ENCODE measurements around the gene CAPZA1.

Gene CAPZA1

GRCh38 chr1:112710159-112710558 is 90.5 kb downstream of the CAPZA1 start:
- no peak overlapping the region for H3K4me3 ChIP-seq (replicated peaks; ENCODE audit: low read depth, low read length)
- TF ChIP-seq CTCF (IDR thresholded peaks at IDR 0.05; ENCODE audit: low read length, missing control alignments), result no peak
- DNase-seq (ENCODE audit: low read depth), result no peak

GRCh38 chr1:112710586-112710985 is 91.0 kb downstream of the CAPZA1 start:
- TF ChIP-seq CTCF (IDR thresholded peaks at IDR 0.05; ENCODE audit: low read length, missing control alignments), result no peak
- H3K4me3 ChIP-seq (replicated peaks; ENCODE audit: low read depth, low read length), result no peak overlapping the region
- DNase-seq (ENCODE audit: low read depth), result no peak

- DNase-seq (ENCODE audit: low read depth), result no peak
- TF ChIP-seq CTCF (IDR thresholded peaks at IDR 0.05; ENCODE audit: low read length, missing control alignments), result no peak
- no peak overlapping the region for H3K4me3 ChIP-seq (replicated peaks; ENCODE audit: low read depth, low read length)
Measured at GRCh38 chr1:112711041-112711440, 91.4 kb downstream of the CAPZA1 start.

GRCh38 chr1:112711670-112712069 is 92.0 kb downstream of the CAPZA1 start:
- TF ChIP-seq CTCF (IDR thresholded peaks at IDR 0.05; ENCODE audit: low read length, missing control alignments), result no peak
- H3K4me3 ChIP-seq (replicated peaks; ENCODE audit: low read depth, low read length), result no peak overlapping the region

GRCh38 chr1:112712191-112712590 is 92.6 kb downstream of the CAPZA1 start:
- H3K4me3 ChIP-seq (replicated peaks; ENCODE audit: low read depth, low read length), result no peak overlapping the region
- no peak for DNase-seq (ENCODE audit: low read depth)
- no peak for TF ChIP-seq CTCF (IDR thresholded peaks at IDR 0.05; ENCODE audit: low read length, missing control alignments)

More at GRCh38 chr1:112711670-112712069, 92.0 kb downstream of the CAPZA1 start:
- no peak for DNase-seq (ENCODE audit: low read depth)

- TF ChIP-seq CTCF (IDR thresholded peaks at IDR 0.05; ENCODE audit: low read length, missing control alignments), result no peak
- H3K4me3 ChIP-seq (replicated peaks; ENCODE audit: low read depth, low read length), result no peak overlapping the region
- no peak for DNase-seq (ENCODE audit: low read depth)
Measured at GRCh38 chr1:112712701-112713128, 93.1 kb downstream of the CAPZA1 start.

GRCh38 chr1:112713466-112714312 is 94.1 kb downstream of the CAPZA1 start:
- H3K4me3 ChIP-seq (replicated peaks; ENCODE audit: low read depth, low read length), result peak overlapping the region; percentile 59
- DNase-seq (ENCODE audit: low read depth), result no peak
- no peak for TF ChIP-seq CTCF (IDR thresholded peaks at IDR 0.05; ENCODE audit: low read length, missing control alignments)

All from fibroblast of pulmonary artery (primary cell).